Psoas muscle (tissue), 8 donors: Measurements from ENCODE around the gene KPNA6. TPM values are rescaled to one million over a fixed set of nuclear protein-coding genes. Genes with fewer than 3 reads are reported as not detected.

Experiments
- ATAC-seq, 4 donors: fragments of 200-7000 bp; cut with Tn5 transposase; one replicate each; pipeline ENCODE4 v1.9.1; 2020; ENCODE audit warnings: moderate library complexity in 3 of 4, mild to moderate bottlenecking in 2 of 4
- DNase-seq, 2 donors: peaks; one replicate each; pipeline ENCODE4 v3.0.0-alpha.2; 2020
- H3K27ac ChIP-seq: fragments of 200-600 bp; one replicate; pipeline ENCODE4 v1.8.0; 2022
- H3K27me3 ChIP-seq, 3 donors: fragments of 200-600 bp in 1 of 3; one replicate each; pipeline versions ENCODE4 v1.6.1 to v1.8.0; 2013 to 2022; ENCODE audit warnings: low read length in 2 of 3, mild to moderate bottlenecking in 2 of 3, moderate library complexity in 1 of 3; ENCODE audit not compliant: insufficient read depth in 3 of 3
- H3K36me3 ChIP-seq, 2 donors: fragments of 200-600 bp in 1 of 2; one replicate each; pipeline versions ENCODE4 v1.6.1 to v1.8.0; 2013 to 2022; ENCODE audit warnings: low read depth in 1 of 2, mild to moderate bottlenecking in 1 of 2, moderate library complexity in 1 of 2; ENCODE audit not compliant: insufficient read depth in 1 of 2
- H3K4me1 ChIP-seq: fragments of 200-600 bp; one replicate; pipeline ENCODE4 v1.8.0; 2022
- H3K4me3 ChIP-seq: fragments of 200-600 bp; one replicate; pipeline ENCODE4 v1.8.0; 2022; ENCODE audit warnings: mild to moderate bottlenecking
- H3K9me3 ChIP-seq: fragments of 200-600 bp; one replicate; pipeline ENCODE4 v1.8.0; 2022
- CTCF ChIP-seq: fragments of 200-600 bp; IDR thresholded peaks from one replicate; pipeline ENCODE4 v1.8.0; 2022; ENCODE audit warnings: antibody characterized with exemption
- WGBS, 3 donors: extraction: QIAGEN DNeasy Blood & Tissue Kit; methylation state at CpG; one replicate each; pipeline versions ENCODE4 v1.1.6 to v1.1.7; 2013; 5-methylcytosine and 5-hydroxymethylcytosine counted together
- intact Hi-C, 2 donors: fragments of 100-400 bp; cut with DNase I; formaldehyde crosslinking; loops; one replicate each; pipeline versions ENCODE4 v1.11.0 to v1.14.2; 2022
- polyA plus RNA-seq, 3 donors: library from polyadenylated mRNA; stranded (reverse); fragments of 200-250 nt; gene quantifications; one replicate each; pipeline ENCODE4 v1.2.3, GENCODE V29; 2013
- total RNA-seq, 4 donors: library from RNA; stranded (reverse); fragmentation: NEBNext Ultra II Directional in 2 of 4; extraction: Animal tissue kit (Norgen Biotek cat#: 25700) in 2 of 4; gene quantifications; one replicate each; pipeline versions ENCODE4 v1.2.1 to v1.2.4, GENCODE V29; 2021 to 2023
- donor health status: healthy with polysubstance abuse.
- donor health status: DM: no; HTN: no; CAD: no; lungs with moderate emphysema.
- donor health status: Bipolar disorder and iron deficiency.
- donor health status: healthy.
- donor health status: DM: yes; HTN: yes; CAD: no.
- donor health status: DM: no; HTN: no; CAD: no.
- donor health status: DM: no; HTN: no; CAD: no.
- donor health status: DM: yes; HTN: yes; CAD: no.

The KPNA6 gene
- total and polyA plus RNA-seq, 7 donors, result 13.4 to 98.3 (median 67.4) TPM

GRCh38 chr1:32216566-32216965, 108.7 kb downstream of the KPNA6 start:
- intact Hi-C loops, result loop anchor here in 1 of 2 donors (10.0 kb wide), 1 partner anchor 98 kb away; no protein-coding TSS in a partner anchor
- WGBS, 3 donors, result 88 to 93% (median 89%) methylated on average over 5 of the region's 5 CpGs

GRCh38 chr1:32219022-32219421, 111.2 kb downstream of the KPNA6 start:
- intact Hi-C loops, result loop anchor here in 1 of 2 donors (10.0 kb wide), 1 partner anchor 96 kb away; no protein-coding TSS in a partner anchor
- Histone ChIP-seq H3K4me3 (no peak overlapping the region), H3K36me3 (peaks cover 4 to 64% of the 10 kb centered on the region in 2 donors), H3K9me3 (no peaks in the 10 kb centered on the region), H3K27me3 (no peaks in the 10 kb centered on the region), H3K27ac (no peak overlapping the region), H3K4me1 (peaks cover 22% of the 10 kb centered on the region)
- DNase-seq, result no peak
- WGBS, 3 donors, result 79 to 84% (median 79%) methylated on average over 6 to 7 of the region's 7 CpGs
- TF ChIP-seq CTCF, result no peak
- ATAC-seq, result no peak

More at GRCh38 chr1:32216566-32216965, 108.7 kb downstream of the KPNA6 start:
- TF ChIP-seq CTCF, result no peak
- H3K4me3 ChIP-seq, result no peak overlapping the region
- H3K9me3 ChIP-seq, result no peaks in the 10 kb centered on the region
- DNase-seq, result no peak
- no peak for ATAC-seq
- H3K27ac ChIP-seq, result no peak overlapping the region
- peaks cover 4 to 56% of the 10 kb centered on the region in 2 donors for H3K36me3 ChIP-seq
- H3K4me1 ChIP-seq, result peaks cover 10% of the 10 kb centered on the region
- H3K27me3 ChIP-seq, result no peaks in the 10 kb centered on the region

GRCh38 chr1:32220746-32221580, 113.1 kb downstream of the KPNA6 start:
- H3K4me1 ChIP-seq, result peaks cover 25% of the 10 kb centered on the region
- DNase-seq (no peak), ATAC-seq (no peak)
- peaks cover 0 to 67% of the 10 kb centered on the region in 2 donors for H3K36me3 ChIP-seq
- no peaks in the 10 kb centered on the region for H3K9me3 ChIP-seq
- no peak for TF ChIP-seq CTCF
- intact Hi-C loops, result no loop called here
- H3K27ac ChIP-seq, result no peak overlapping the region
- 84 to 90% (median 85%) methylated on average over 4 of the region's 4 CpGs for WGBS, 3 donors
- peak overlapping the region; percentile 95 for H3K4me3 ChIP-seq
- no peaks in the 10 kb centered on the region for H3K27me3 ChIP-seq

- H3K9me3 ChIP-seq, result no peaks in the 10 kb centered on the region
- H3K4me3 ChIP-seq, result peak overlapping the region; percentile 95
- ATAC-seq (no peak), DNase-seq (no peak)
- H3K36me3 ChIP-seq, result peaks cover 3 to 67% of the 10 kb centered on the region in 2 donors
- H3K27ac ChIP-seq, result peak overlapping the region; percentile 96
- no peak for TF ChIP-seq CTCF
- peaks cover 25% of the 10 kb centered on the region for H3K4me1 ChIP-seq
- intact Hi-C loops, result no loop called here
- WGBS, 3 donors, result 6 to 7% (median 6%) methylated on average over 13 of the region's 13 CpGs
- no peaks in the 10 kb centered on the region for H3K27me3 ChIP-seq
These were observed 113.7 kb downstream of the KPNA6 start for GRCh38 chr1:32221581-32221979.
